GM19043 (cell line): ENCODE data around the gene ZBTB20.

Experiments
- ATAC-seq: cut with Tn5 transposase; IDR thresholded peaks from one replicate; pipeline ENCODE4 v1.9.1; 2021; ENCODE audit warnings: low read depth; ENCODE audit not compliant: unreplicated experiment

ZBTB20 gene

DNA sequence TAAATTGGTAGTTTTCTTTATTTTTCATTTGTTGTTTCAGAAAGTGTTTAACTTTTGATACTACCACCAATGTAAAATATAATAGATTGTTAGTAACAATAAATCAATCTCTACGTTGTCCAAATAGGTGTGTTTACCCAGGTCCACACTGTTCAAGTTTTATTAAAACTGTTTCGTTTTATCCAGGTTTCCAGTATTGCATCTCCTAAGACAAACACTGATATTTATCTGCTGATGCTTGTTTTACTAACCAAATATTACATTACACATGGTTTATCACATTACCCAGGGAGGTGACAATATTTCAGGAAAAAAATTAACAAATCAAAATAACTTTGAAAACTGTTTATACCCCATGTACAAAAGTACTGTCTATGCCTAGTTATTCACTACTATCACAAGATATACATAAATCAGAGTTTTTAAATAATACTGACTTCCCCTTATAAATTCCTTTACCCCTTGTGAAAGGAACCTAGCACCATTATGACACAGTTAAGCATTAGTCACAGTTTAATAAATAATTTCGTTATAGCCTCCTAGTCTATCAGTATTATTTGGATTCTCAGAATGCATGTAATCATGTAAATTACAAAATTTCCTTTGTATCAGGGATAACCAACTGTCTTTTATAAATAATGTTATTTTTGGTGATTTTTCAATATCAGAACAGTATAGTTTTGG lies 205.3 kb downstream of the ZBTB20 start:
- ATAC-seq, result no peak

DNA sequence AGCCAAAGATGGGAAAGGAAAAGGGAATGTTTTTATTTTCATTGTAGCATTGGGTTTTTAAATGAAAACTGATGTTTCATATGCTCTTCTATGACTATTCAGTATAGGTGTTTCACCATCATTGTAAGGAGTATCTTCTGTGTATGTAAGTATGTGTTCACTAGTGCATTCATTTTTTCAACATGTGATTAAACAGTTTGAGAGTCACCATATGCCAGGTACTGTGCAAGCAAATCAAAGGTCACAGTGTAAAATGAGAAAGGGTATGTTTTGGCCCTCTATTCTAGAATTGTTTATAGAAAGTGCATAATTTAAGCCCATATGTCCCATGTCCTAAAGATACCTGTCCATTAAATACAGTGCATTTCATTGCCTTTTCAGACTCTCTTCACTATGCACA lies 207.2 kb downstream of the ZBTB20 start:
- ATAC-seq, result no peak

DNA sequence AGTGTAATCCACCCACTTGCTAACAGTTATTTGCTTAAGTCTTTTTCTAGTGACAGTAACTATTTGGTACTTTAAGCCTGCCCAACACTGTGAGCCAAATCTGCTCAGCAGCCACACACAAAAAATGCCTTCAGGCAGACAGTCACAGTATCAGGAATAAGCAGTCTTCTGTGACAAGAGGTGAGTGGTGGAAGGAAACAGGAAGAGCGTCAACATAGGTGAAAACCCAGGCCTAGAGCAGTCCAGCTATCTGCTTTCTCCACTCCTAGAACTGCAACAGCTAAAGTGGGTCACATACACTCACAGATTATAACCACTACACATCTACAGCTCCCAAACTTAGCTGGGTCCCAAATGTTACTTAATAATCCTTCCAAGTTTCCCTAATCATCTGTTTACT lies 213.7 kb downstream of the ZBTB20 start:
- ATAC-seq, result no peak

DNA sequence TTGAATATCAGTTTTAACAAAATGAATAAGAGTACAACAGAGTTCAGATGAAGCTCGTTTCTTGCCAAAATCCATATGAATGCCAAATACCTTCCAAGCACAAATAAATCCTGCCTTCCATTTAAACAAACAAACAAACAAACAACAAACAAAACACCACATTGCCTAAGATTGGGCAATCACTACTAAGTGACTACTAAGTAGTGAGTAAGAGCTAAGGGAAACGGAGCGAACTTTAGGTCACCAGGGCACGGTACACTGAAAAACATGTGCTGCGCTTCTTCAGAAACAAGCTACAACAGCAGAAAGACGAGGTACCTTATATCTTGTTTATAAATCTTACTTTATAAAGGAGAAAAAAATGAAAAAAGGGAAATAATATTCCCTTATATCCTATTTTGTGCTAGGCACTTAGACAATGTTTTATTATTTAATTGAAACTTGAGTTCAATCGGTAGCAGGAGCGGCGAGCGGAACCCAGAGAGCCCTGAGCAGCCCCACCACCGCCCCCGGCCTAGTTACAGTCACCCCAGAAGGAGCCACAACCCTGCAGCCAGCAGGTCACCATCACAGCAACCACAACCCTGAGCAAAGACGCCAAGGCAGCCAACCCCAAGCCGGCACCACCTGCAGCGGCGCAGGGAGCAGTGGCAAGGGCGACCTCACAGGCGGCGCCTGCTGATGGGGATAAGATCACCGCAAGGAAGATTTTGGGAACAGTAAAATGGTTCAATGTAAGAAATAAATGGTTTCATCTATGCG lies 216.9 kb downstream of the ZBTB20 start:
- ATAC-seq, result no peak

DNA sequence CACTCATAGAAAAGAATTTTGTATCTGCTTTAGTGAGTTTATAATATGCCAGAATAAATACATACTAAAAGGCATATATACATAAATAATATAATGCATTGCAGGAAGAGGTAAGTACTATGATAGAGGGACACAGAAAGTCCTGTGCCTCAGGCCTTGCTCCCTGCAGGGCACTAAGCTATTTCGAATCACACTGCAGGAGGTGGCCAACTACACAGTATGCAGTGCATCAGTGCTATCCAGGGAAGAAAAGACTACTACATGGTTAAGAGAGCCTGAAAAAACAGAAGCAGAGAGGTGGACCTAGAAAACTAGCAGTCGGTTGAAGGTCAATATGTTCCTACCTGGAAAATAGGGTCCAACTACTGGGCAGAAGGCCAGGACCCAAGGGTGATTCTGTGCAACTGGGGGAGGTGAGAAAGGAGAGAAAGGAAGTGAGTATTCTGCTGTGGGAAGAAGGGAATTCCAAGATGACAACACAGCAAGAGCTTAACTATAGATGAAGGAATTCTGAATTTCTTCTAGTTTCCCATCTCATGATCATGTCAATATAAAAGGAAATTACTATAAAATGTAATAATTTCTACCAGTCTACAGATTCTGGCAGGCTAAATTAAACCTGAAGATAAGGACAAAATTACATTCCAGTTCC lies 218.0 kb downstream of the ZBTB20 start:
- no peak for ATAC-seq

DNA sequence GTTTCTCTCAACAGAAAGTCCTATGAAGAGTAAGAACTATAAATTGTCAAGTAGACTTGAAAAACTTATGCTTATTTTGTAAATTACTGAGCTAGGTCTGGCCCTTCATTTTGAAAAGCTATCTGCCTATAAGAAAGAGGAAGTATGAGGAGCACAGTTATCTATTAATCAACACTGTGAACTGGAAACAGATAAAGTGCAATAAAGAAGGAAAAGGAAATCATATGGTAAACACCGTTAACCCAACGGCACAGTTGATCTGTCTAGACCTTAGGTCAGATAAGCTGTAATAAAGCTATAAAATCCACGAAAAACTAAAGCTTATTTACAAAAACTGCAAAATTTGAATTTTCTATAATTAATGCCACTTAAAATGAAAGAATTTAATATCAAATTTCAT lies 242.5 kb downstream of the ZBTB20 start:
- no peak for ATAC-seq

DNA sequence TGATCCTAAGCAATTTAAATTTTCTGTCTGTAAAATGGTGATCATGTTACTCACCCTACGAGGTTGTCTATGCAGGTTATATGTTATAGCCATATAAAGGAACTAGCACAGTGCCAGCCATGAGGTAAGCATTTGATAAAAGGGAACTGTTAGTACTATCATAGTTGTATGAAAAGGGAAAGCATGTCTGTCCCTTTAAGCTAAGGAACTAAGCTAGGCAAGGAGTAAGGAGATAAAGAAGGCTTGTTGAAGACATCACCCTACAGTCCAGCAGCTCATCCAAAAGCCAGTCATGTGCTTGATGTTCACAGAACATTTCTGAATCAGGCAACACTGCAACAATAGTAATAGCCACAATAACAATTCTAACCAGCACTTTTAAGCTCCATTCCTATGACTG lies 243.9 kb downstream of the ZBTB20 start:
- no peak for ATAC-seq

DNA sequence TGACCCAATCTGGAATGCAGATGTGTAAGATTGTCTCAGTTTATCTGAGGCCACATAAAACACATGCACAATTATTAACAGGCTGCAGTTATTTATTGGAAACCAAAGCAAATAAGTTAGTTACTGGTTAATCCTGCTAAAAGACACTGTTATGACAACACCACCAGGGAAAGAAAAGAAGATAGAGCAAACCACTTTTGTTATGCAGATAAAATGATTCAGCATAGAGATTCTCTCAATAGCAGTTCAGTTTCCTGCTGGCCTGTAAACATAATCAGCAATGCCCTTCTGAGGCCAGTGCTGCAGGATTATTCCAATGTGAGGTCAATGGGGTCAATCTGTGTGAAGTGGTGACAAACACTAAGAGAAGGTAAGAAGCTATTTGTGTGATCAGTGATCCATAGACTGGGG lies 244.4 kb downstream of the ZBTB20 start:
- ATAC-seq, result no peak

DNA sequence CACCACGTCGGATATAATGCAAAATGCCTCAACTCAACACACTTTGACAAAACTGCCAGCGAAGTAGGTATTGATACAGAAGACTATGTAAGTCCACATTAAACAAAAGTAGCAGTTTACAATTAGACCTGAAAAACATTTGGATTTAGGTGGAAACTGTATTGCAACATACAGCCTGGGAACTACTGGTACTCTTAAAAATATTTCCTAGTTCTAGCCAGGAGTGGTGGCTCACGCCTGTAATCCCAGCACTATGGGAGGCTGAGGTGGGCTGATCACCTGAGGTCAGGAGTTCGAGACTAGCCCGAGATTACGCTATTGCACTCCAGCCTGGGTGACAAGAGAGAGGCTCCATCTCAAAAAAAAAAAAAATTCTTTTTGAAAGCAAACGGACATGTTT lies 246.2 kb downstream of the ZBTB20 start:
- no peak for ATAC-seq

DNA sequence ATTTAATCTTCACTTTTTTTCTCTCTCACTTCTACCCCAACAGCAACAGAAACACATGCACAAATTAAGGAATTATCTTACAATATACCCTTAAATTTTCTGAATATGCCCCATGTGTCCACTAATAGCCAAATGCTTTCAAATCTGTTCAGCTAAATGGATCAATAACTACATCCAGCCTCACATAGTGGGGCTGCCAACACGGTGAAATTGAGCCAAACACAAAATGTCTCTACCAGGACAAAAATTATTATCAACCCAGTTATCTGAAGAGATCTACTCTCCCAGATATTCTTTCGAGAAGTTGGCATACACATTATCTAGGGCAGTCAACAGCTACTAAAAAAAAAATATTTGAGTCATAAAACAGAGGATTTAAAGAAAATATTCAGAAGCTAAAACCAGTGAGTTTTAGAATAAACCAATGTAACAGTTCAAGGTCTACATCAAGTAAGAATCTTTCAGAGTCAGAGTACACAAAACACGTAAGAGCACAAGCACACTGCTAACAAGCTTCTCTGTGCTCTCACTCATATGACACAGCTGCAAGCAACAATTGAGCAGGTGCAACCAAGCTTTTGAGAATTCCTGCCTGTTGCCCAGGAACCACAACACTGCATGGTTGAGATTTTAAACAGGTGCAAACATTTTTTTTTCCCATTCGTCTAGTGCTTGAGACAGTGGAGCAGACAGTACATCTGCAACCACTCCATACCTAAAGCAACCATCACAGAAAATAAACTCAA lies 247.7 kb downstream of the ZBTB20 start:
- no peak for ATAC-seq

DNA sequence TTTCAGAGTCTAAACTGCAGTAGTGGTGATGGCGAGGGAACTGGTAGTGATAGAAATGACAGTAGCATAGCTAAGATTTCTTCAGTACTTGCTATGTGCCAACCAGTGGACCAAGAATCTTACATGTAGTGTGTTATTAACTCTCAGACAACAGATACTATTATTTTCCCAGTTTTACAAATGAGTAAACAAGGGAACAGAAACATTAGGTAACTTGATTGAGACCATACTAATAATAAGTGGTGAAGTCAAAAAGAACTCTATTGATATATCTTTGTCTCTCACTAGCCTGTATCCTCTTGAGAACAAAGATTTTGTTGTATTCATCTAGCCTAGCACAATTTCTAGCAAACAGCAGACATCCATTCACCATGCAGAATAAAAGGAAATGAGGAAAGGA lies 250.1 kb downstream of the ZBTB20 start:
- ATAC-seq, result no peak

DNA sequence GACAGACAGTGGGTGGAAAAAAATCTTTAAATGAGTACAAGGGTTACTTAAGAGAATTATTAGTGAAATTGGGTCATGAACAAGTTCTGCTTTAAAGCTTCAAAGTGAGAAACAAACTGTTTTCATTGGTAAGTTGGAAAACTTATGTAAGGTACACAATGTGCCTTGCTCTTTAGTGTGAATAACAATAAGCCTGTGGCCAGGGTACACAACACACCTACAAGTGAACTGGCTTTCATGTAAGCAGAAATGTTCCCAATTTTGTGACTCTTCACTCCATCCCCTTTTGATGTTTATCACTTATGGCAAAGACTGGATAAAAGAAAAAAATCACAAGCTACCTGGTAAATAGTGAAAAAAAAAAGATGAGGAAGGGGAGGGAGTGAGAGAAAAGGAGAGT lies 253.7 kb downstream of the ZBTB20 start:
- no peak for ATAC-seq

DNA sequence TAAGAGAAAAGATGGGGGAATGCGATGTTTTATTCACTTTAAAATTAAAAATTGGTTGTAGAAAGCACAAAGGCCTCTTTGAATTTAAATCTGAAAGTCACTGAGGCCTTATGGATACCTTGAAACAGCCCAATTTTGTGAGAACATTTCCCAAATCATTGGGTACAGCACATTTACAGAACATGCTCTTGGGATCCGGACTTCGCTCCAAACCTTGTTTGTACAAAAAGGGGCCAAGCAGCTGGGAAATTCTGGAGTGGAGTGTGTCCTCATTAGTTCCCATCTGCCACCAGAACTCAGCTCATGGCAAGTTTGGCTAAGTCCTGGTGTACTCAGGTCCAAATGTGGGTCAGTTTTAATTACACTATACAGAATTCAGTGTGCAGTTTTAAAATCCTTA lies 254.2 kb downstream of the ZBTB20 start:
- ATAC-seq, result no peak

DNA sequence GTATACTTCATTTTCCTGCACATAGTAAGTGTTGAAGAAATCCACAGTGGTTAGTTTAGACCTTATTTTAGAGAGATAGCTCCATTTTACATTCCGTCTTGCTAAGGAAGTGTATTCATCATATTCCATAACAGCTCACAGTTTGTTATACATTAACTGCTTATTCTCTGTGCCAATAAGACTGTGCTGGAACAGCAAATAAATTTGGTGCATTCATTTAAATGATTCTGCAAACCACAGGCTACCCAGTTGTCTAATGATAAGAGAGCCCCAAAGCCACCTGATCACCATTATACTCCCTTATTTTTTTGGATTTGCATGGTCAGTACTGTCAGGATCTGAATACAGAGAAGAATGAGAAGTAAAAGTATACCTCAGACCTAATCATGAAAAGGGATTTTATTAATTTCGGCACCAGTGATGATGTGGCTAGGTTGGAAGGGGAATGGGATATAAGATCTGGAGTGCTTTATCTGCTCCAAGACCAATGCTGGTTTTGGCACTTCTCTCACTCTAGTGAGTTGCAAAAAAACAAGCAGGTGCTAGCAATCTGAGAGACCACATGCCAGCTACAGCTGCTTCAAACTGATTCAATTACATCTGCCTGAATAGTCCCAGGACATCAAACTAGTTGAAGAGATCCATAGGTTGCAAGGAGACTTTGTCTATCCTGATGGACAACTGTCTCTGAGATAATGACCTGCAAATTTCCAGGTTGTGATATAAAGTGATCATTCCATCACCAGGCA lies 254.8 kb downstream of the ZBTB20 start:
- no peak for ATAC-seq

DNA sequence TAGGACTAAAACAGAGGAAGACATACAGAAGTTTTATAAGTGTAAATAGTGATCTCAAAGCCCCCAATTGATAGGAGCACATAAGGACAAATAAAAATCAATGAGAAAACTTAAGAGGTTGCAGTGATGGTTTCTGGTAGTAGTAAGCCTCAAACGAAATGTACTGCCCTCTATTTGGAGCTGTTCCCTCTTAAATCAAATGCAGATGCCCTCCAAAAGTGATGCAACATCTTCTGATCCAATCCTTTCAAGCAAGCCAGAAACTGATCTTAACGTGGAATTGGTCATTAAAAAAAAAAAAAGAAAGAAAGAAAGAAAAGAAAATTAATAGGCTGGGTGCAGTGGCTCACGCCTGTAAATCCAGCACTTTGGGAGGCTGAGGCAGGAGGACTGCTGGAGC lies 259.3 kb downstream of the ZBTB20 start:
- no peak for ATAC-seq

DNA sequence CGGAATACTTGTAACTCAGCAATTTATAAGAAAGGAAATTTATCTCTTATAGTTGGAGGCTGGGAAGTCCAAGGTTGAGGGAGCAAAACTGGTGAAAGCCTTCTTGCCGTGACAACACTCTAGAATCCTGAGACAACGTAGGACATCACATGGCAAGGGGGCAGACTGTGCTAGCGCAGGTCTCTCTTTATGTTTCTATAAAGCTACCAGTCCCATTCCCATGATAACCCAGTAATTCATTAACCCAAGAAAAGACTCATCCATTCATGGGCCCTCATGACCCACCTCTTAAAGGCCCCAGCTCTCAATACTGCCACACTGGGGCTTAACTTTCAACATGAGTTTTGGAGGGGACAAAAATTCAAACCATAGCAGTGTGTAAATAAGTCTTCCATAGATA lies 260.2 kb downstream of the ZBTB20 start:
- no peak for ATAC-seq

DNA sequence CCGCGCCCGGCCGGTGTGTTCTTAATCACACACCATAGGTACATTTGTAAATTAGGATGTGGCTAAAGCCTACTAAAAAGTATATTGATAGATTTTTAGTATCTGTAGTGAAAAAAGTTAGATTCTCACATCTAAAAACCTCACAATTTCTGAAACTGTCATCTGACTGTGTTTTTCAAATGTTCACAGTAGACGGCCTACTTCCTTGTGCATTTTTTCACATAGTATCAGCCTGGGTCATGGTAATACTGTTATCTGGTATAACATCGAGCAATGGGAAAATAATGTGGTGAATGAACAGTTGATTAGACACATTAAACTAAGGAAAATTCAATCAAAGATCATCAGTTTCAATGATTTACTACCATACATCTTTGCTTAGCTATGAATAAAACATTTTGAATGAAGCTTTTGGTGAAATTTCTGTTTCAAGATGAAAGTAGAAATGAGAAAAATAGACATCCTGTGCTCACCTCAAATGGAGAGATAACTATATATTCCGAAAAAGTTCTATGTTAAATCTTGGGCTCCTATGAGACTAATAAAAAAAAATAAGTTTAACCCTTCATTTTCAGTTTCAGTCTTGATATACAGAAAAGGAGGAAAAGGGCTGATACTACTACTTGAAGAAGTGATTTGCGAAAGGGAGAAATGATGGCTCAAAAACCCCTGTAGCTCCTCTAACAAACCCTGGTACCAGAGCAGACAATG lies 262.7 kb downstream of the ZBTB20 start:
- no peak for ATAC-seq

DNA sequence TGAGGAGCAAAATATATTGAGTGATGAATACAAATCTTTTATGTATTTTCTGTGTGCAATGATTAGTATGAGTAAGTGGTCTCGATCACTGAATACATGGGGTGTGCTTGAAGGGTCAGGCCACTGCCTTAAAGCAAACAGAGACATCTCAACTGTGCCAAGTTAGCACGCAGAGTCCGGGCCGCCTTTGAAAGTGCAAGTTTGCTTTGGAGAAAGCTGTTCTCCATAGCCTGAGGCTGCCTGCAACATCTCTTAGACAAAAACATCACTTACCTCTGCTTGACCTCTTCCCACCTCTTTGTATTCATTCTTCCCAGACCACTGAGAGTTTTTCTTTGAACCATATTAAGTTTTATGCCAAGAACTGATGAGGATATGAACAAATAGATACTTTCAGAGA lies 267.0 kb downstream of the ZBTB20 start:
- no peak for ATAC-seq

DNA sequence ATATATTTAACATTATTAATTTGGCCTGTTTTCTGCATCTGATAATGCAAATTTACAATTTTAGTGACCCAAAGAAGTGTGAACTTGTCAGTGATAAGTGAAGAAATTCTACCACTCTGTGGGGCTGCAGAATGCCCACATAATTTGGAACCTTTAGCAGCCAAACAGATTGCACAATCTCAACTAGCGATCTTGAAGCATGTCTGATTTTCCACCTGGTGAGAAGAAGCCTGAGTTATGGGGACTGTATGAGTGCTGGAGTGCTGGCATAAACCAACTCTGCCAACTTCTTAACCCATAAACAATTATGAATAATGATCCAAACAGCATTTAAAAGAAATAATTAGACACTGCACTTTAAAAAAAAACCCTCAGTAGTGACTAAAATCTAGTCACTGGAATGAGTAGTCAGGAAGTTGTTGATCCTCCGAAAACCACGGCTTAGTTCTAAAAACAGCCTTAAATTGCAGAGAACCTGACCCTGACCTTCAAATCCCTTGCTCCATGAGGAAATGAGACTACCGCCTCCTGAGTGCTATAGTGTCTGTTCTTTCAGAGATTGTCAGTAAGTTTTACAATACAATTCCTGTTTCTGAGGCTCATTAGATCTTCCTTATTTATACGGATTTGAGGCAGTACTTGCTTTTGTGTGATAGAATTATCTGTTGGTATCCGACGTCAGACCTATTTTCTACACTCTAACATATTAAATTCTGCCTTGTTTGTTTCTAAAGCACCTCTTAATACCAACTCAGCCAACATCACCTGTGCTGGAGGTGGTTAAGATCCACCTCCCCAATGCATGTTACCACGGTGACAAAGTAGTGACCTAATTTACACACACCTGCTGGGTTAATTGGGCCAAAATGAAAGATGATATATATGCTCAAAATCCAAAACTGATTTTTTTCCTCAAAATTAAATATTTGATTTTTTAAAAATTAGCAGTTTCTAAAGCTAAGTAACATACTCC lies 267.7 kb downstream of the ZBTB20 start:
- peak; percentile 69 for ATAC-seq
